Measurements from ENCODE around the gene SPDYC.

SPDYC gene

GRCh38 chr11:65170058-65170534 lies at the start of gene SPDYC:
Gene SPDYC (plus strand): TSS chr11:65170233. CDS start chr11:65171358, 1,125 bp downstream.
- no peak for TF ChIP-seq CTCF (conservative IDR thresholded peaks at IDR 0.05; ENCODE audit: control insufficient read depth, insufficient read depth, low read depth, low read length)
- DNase-seq (ENCODE audit: low read depth) = no peak
- no peak within 1 kb of the TSS for H3K4me3 ChIP-seq (ENCODE audit: control insufficient read depth, low read depth, low read length)

- no peak for DNase-seq (ENCODE audit: low read depth)
- no peak for TF ChIP-seq CTCF (conservative IDR thresholded peaks at IDR 0.05; ENCODE audit: control insufficient read depth, insufficient read depth, low read depth, low read length)
- peak overlapping the region; percentile 65 for H3K4me3 ChIP-seq (ENCODE audit: control insufficient read depth, low read depth, low read length)
These were observed 49.2 kb upstream of the SPDYC start for GRCh38 chr11:65120831-65121230.

- no peak for TF ChIP-seq CTCF (conservative IDR thresholded peaks at IDR 0.05; ENCODE audit: control insufficient read depth, insufficient read depth, low read depth, low read length)
- peak overlapping the region; percentile 65 for H3K4me3 ChIP-seq (ENCODE audit: control insufficient read depth, low read depth, low read length)
- no peak for DNase-seq (ENCODE audit: low read depth)
These were observed 48.6 kb upstream of the SPDYC start for GRCh38 chr11:65121447-65121864.

GRCh38 chr11:65121865-65122696 lies 48.0 kb upstream of the SPDYC start, which contains the start of the genes FAU and MRPL49:
Gene FAU (minus strand): TSS chr11:65122134. CDS start chr11:65121813, 321 bp downstream.
Gene MRPL49 (plus strand): TSS chr11:65122321. CDS start chr11:65122347, 26 bp downstream.
- TF ChIP-seq CTCF (conservative IDR thresholded peaks at IDR 0.05; ENCODE audit: control insufficient read depth, insufficient read depth, low read depth, low read length) = no peak
- peak within 1 kb of the TSS; percentile 65 for H3K4me3 ChIP-seq (ENCODE audit: control insufficient read depth, low read depth, low read length)
- DNase-seq (ENCODE audit: low read depth) = peak; percentile 94

- no peak for TF ChIP-seq CTCF (conservative IDR thresholded peaks at IDR 0.05; ENCODE audit: control insufficient read depth, insufficient read depth, low read depth, low read length)
- no peak for DNase-seq (ENCODE audit: low read depth)
- no peak overlapping the region for H3K4me3 ChIP-seq (ENCODE audit: control insufficient read depth, low read depth, low read length)
These were observed 45.4 kb upstream of the SPDYC start for GRCh38 chr11:65124480-65125196.

GRCh38 chr11:65125197-65126056 lies 44.6 kb upstream of the SPDYC start:
- no peak for TF ChIP-seq CTCF (conservative IDR thresholded peaks at IDR 0.05; ENCODE audit: control insufficient read depth, insufficient read depth, low read depth, low read length)
- H3K4me3 ChIP-seq (ENCODE audit: control insufficient read depth, low read depth, low read length) = no peak overlapping the region
- DNase-seq (ENCODE audit: low read depth) = no peak

Measured in fibroblast of mammary gland (primary cell).